ENCODE results near the gene MICAL3.
"Not testable (repeated sequence)": the region's sequence is repeated elsewhere in the genome, so short reads cannot be mapped to it uniquely, and the experiment has no call there.

The MICAL3 gene

GRCh38 chr22:17997456-17997855, 26.9 kb downstream of the MICAL3 start:
- no peak for DNase-seq

- not testable (repeated sequence) for DNase-seq
These were observed 29.1 kb downstream of the MICAL3 start for GRCh38 chr22:17995256-17995655.

GRCh38 chr22:17994424-17995108, 29.8 kb downstream of the MICAL3 start:
- no peak for DNase-seq

- DNase-seq = not testable (repeated sequence)
These were observed 31.4 kb downstream of the MICAL3 start for GRCh38 chr22:17992976-17993375.

GRCh38 chr22:17991992-17992391, 32.4 kb downstream of the MICAL3 start:
- DNase-seq = not testable (repeated sequence)

- no peak for DNase-seq
These were observed 33.4 kb downstream of the MICAL3 start for GRCh38 chr22:17990942-17991341.

GRCh38 chr22:17990147-17990546, 34.2 kb downstream of the MICAL3 start:
- DNase-seq = no peak

GRCh38 chr22:17988800-17989513, 35.4 kb downstream of the MICAL3 start:
- DNase-seq = no peak

GRCh38 chr22:17985606-17986005, 38.8 kb downstream of the MICAL3 start:
- no peak for DNase-seq

GRCh38 chr22:17985071-17985470, 39.3 kb downstream of the MICAL3 start:
- DNase-seq = not testable (repeated sequence)

- no peak for DNase-seq
These were observed 40.2 kb downstream of the MICAL3 start for GRCh38 chr22:17984114-17984513.

GRCh38 chr22:17982572-17983141, 41.7 kb downstream of the MICAL3 start:
- no peak for DNase-seq

- DNase-seq = no peak
These were observed 42.9 kb downstream of the MICAL3 start for GRCh38 chr22:17981497-17981896.

GRCh38 chr22:17980638-17981051, 43.7 kb downstream of the MICAL3 start:
- DNase-seq = no peak

GRCh38 chr22:17980015-17980590, 44.3 kb downstream of the MICAL3 start:
- no peak for DNase-seq

GRCh38 chr22:17978027-17978426, 46.3 kb downstream of the MICAL3 start:
- DNase-seq = no peak

GRCh38 chr22:17977371-17977770, 47.0 kb downstream of the MICAL3 start:
- no peak for DNase-seq

GRCh38 chr22:17976121-17976520, 48.2 kb downstream of the MICAL3 start:
- DNase-seq = no peak

- no peak for DNase-seq
These were observed 49.5 kb downstream of the MICAL3 start for GRCh38 chr22:17974703-17975372.

- DNase-seq = no peak
These were observed 50.3 kb downstream of the MICAL3 start for GRCh38 chr22:17974087-17974486.

- DNase-seq = no peak
These were observed 51.1 kb downstream of the MICAL3 start for GRCh38 chr22:17973217-17973616.

- no peak for DNase-seq
These were observed 51.8 kb downstream of the MICAL3 start for GRCh38 chr22:17972385-17973191.
